Psoas muscle (tissue), 8 donors: ENCODE measurements around the gene ELFN2. TPM values are rescaled to one million over a fixed set of nuclear protein-coding genes. Genes with fewer than 3 reads are reported as not detected.

Source experiments
- ATAC-seq, 4 donors: fragments of 200-7000 bp; cut with Tn5 transposase; one replicate each; pipeline ENCODE4 v1.9.1; 2020; ENCODE audit warnings: moderate library complexity in 3 of 4, mild to moderate bottlenecking in 2 of 4
- DNase-seq, 2 donors: peaks; one replicate each; pipeline ENCODE4 v3.0.0-alpha.2; 2020
- H3K27ac ChIP-seq: fragments of 200-600 bp; one replicate; pipeline ENCODE4 v1.8.0; 2022
- H3K27me3 ChIP-seq, 3 donors: fragments of 200-600 bp in 1 of 3; one replicate each; pipeline versions ENCODE4 v1.6.1 to v1.8.0; 2013 to 2022; ENCODE audit warnings: low read length in 2 of 3, mild to moderate bottlenecking in 2 of 3, moderate library complexity in 1 of 3; ENCODE audit not compliant: insufficient read depth in 3 of 3
- H3K36me3 ChIP-seq, 2 donors: fragments of 200-600 bp in 1 of 2; one replicate each; pipeline versions ENCODE4 v1.6.1 to v1.8.0; 2013 to 2022; ENCODE audit warnings: low read depth in 1 of 2, mild to moderate bottlenecking in 1 of 2, moderate library complexity in 1 of 2; ENCODE audit not compliant: insufficient read depth in 1 of 2
- H3K4me1 ChIP-seq: fragments of 200-600 bp; one replicate; pipeline ENCODE4 v1.8.0; 2022
- H3K4me3 ChIP-seq: fragments of 200-600 bp; one replicate; pipeline ENCODE4 v1.8.0; 2022; ENCODE audit warnings: mild to moderate bottlenecking
- H3K9me3 ChIP-seq: fragments of 200-600 bp; one replicate; pipeline ENCODE4 v1.8.0; 2022
- WGBS, 3 donors: extraction: QIAGEN DNeasy Blood & Tissue Kit; methylation state at CpG; one replicate each; pipeline versions ENCODE4 v1.1.6 to v1.1.7; 2013; 5-methylcytosine and 5-hydroxymethylcytosine counted together
- intact Hi-C, 2 donors: fragments of 100-400 bp; cut with DNase I; formaldehyde crosslinking; loops; one replicate each; pipeline versions ENCODE4 v1.11.0 to v1.14.2; 2022
- polyA plus RNA-seq, 3 donors: library from polyadenylated mRNA; stranded (reverse); fragments of 200-250 nt; gene quantifications; one replicate each; pipeline ENCODE4 v1.2.3, GENCODE V29; 2013
- total RNA-seq, 4 donors: library from RNA; stranded (reverse); fragmentation: NEBNext Ultra II Directional in 2 of 4; extraction: Animal tissue kit (Norgen Biotek cat#: 25700) in 2 of 4; gene quantifications; one replicate each; pipeline versions ENCODE4 v1.2.1 to v1.2.4, GENCODE V29; 2021 to 2023
- TF ChIP-seq, protein P1 (sequence below): fragments of 200-600 bp; IDR thresholded peaks from one replicate; pipeline ENCODE4 v1.8.0; 2022; ENCODE audit warnings: antibody characterized with exemption
- donor health status: healthy with polysubstance abuse.
- donor health status: DM: no; HTN: no; CAD: no; lungs with moderate emphysema.
- donor health status: Bipolar disorder and iron deficiency.
- donor health status: healthy.
- donor health status: DM: yes; HTN: yes; CAD: no.
- donor health status: DM: no; HTN: no; CAD: no.
- donor health status: DM: no; HTN: no; CAD: no.
- donor health status: DM: yes; HTN: yes; CAD: no.

Gene ELFN2
- total and polyA plus RNA-seq, 7 donors, result 0.01 to 0.05 (median 0.01) TPM; not detected in 4

DNA sequence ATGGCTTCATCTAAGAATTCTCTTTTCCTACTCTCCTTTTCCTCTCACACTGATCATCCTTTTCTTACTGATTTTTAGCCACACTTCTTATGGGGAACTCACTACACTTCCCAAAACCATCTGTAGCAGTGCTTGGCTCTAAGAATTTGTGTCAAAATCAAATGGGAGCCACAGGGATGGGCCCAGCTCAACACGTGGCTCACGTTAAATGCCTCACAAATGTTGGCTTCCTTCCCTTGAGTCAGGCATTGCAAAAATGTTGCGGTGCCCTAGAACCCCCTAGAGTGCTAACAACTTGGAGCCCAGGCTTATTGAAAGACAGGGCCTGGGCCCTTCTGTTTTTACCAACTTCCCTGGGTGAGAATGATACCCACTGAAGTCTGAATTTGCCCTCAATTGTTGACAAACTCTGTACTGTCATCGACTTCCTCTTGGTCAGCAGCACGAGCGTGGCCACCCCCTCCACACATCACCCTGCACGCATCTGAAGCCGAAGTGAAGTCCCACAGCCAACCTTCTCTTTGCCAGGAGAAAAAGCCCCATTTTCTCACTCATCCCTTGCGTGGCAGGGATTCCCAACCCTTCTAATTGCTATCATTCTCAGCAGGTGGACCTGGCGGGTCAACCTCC is 69.7 kb downstream of the ELFN2 start:
- Histone ChIP-seq H3K27ac (no peak overlapping the region), H3K4me1 (no peaks in the 10 kb centered on the region), H3K9me3 (no peaks in the 10 kb centered on the region), H3K4me3 (no peak overlapping the region), H3K36me3 (no peaks in the 10 kb centered on the region), H3K27me3 (peaks cover 0 to 48% (median 6%) of the 10 kb centered on the region in 3 donors)
- no peak for DNase-seq
- 65 to 76% (median 70%) methylated on average over 10 of the region's 10 CpGs for WGBS, 3 donors
- ATAC-seq, result no peak
- TF ChIP-seq, protein P1, sequence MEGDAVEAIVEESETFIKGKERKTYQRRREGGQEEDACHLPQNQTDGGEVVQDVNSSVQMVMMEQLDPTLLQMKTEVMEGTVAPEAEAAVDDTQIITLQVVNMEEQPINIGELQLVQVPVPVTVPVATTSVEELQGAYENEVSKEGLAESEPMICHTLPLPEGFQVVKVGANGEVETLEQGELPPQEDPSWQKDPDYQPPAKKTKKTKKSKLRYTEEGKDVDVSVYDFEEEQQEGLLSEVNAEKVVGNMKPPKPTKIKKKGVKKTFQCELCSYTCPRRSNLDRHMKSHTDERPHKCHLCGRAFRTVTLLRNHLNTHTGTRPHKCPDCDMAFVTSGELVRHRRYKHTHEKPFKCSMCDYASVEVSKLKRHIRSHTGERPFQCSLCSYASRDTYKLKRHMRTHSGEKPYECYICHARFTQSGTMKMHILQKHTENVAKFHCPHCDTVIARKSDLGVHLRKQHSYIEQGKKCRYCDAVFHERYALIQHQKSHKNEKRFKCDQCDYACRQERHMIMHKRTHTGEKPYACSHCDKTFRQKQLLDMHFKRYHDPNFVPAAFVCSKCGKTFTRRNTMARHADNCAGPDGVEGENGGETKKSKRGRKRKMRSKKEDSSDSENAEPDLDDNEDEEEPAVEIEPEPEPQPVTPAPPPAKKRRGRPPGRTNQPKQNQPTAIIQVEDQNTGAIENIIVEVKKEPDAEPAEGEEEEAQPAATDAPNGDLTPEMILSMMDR, result no peak
- intact Hi-C loops, result no loop called here

GRCh38 chr22:37356922-37357321 is 70.4 kb downstream of the ELFN2 start:
- no peak overlapping the region for H3K27ac ChIP-seq
- H3K4me1 ChIP-seq, result no peaks in the 10 kb centered on the region
- peaks cover 0 to 47% (median 6%) of the 10 kb centered on the region in 3 donors for H3K27me3 ChIP-seq
- no peak for ATAC-seq
- H3K36me3 ChIP-seq, result no peaks in the 10 kb centered on the region
- intact Hi-C loops, result no loop called here
- TF ChIP-seq, protein P1, result no peak
- no peaks in the 10 kb centered on the region for H3K9me3 ChIP-seq
- H3K4me3 ChIP-seq, result no peak overlapping the region
- 71 to 78% (median 76%) methylated on average over 8 of the region's 8 CpGs for WGBS, 3 donors
- DNase-seq, result no peak

DNA sequence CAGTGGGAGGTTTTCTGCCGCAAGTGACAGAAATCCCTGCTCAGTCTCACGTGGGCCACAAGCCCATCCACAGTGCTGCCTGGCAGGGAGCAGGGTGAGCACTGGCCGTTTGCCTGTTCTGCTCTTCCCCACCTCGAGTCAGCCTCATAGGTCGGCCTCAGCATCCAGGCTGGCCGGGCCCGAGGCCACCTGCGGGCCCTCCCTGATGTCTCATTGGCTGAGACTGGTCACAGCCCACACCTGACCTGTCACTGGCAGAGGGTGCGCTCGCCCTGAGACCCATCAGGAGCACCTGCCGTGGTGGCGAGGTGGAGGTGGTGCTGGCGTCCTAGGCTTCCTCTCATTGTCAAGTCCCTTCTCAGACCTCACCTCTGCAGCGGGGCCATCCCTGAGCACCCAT is 72.1 kb downstream of the ELFN2 start:
- Histone ChIP-seq H3K4me3 (no peak overlapping the region), H3K9me3 (no peaks in the 10 kb centered on the region), H3K27me3 (peaks cover 0 to 47% (median 6%) of the 10 kb centered on the region in 3 donors), H3K36me3 (no peaks in the 10 kb centered on the region), H3K4me1 (no peaks in the 10 kb centered on the region), H3K27ac (no peak overlapping the region)
- intact Hi-C loops, result no loop called here
- no peak for ATAC-seq
- WGBS, 3 donors, result 71 to 77% (median 72%) methylated on average over 14 of the region's 14 CpGs
- no peak for DNase-seq
- TF ChIP-seq, protein P1, result no peak

- DNase-seq, result no peak
- H3K36me3 ChIP-seq, result no peaks in the 10 kb centered on the region
- TF ChIP-seq, protein P1, result no peak
- no peak overlapping the region for H3K4me3 ChIP-seq
- 72 to 79% (median 78%) methylated on average over 5 of the region's 5 CpGs for WGBS, 3 donors
- intact Hi-C loops, result no loop called here
- H3K9me3 ChIP-seq, result no peaks in the 10 kb centered on the region
- H3K4me1 ChIP-seq, result no peaks in the 10 kb centered on the region
- no peak for ATAC-seq
- H3K27me3 ChIP-seq, result peaks cover 0 to 46% (median 6%) of the 10 kb centered on the region in 3 donors
- H3K27ac ChIP-seq, result no peak overlapping the region
Measured at GRCh38 chr22:37354670-37355069, 72.6 kb downstream of the ELFN2 start.

DNA sequence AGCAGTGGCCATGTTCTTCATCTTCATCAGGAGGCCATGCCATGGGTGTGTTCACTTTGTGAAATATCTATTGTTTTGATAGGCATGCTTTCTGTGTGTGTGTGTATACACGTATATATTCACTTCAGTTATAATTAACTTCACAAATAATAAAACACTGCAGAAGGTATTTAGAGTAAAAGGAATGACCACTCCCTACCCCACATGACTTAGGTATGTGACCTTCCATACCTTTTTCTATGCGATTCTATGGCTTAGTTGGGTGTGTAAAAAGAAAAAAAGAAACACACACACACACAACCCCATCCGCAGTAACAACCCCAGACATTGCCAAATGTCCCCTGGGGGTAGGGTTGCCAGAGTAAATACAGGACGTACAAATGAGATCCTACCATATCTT is 73.0 kb downstream of the ELFN2 start:
- intact Hi-C loops, result no loop called here
- Histone ChIP-seq H3K4me1 (no peaks in the 10 kb centered on the region), H3K27ac (no peak overlapping the region), H3K36me3 (no peaks in the 10 kb centered on the region), H3K27me3 (peaks cover 0 to 42% (median 6%) of the 10 kb centered on the region in 3 donors), H3K9me3 (no peaks in the 10 kb centered on the region), H3K4me3 (no peak overlapping the region)
- no peak for DNase-seq
- WGBS, 3 donors, result 70 to 83% (median 72%) methylated on average over 4 of the region's 4 CpGs
- TF ChIP-seq, protein P1, result no peak
- ATAC-seq, result no peak
